ENCODE measurements around the gene SLC9A1.
"Not testable (repeated sequence)": the region's sequence is repeated elsewhere in the genome, so short reads cannot be mapped to it uniquely, and the experiment has no call there.

SLC9A1 gene

DNA sequence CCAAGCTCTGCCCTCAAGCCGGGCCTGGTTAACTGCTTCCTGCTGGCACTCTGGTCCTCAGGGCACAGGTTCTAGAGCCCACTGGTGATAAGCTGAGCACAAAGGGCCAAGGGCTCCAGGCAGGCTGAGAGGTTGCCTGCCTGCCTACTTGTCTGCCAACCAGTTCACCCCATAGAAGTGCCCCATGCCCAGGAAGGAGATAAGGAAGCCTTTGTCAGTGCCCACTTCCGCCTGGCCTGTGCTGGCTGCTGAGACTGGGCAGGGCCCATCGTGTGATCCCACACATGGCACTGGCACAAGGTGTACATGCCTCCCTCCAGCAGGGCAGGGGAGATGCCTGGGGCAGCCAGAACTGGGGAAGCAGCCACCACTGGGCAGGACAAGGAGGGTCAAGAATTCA is 24.1 kb downstream of the SLC9A1 start:
- no peak for DNase-seq

DNA sequence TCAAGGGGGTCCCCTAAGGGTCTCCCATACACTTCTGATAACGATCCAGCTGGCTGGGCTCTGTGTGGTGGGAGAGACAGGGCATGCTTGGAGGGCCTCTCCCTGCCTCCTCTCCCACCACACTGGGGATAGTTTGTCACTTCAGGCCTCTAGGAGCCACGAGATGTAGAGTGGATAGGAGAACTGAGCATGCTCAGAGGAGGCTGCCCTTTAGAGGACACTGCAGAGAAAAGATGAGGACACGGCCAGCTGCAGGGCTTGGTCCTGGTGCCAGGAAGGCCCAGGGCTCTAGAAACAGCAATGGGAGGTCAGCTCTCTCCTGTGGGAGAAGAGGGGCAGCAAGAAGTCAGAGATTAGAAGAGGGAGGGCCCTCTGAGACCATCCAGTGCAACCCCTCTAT is 25.7 kb downstream of the SLC9A1 start:
- DNase-seq = no peak

DNA sequence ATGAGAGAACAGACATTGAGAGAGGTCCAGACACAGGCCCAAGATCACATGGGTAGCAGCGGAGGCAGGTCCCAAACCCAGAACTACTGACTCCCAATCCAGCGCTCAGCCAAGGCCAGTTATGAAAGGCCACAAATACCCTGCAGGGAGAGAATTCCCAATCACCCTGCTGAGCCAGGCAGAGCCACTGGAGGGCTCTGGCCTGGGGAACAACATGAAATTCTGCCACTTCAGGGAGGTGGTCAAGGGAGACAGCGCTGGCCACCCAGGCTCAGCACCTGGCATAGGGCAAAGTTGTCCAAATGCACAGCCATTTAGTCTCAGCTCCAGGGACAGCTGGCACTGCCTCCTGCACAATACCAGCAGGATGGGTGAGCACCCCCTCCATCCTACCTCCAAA is 27.5 kb downstream of the SLC9A1 start:
- no peak for DNase-seq

DNA sequence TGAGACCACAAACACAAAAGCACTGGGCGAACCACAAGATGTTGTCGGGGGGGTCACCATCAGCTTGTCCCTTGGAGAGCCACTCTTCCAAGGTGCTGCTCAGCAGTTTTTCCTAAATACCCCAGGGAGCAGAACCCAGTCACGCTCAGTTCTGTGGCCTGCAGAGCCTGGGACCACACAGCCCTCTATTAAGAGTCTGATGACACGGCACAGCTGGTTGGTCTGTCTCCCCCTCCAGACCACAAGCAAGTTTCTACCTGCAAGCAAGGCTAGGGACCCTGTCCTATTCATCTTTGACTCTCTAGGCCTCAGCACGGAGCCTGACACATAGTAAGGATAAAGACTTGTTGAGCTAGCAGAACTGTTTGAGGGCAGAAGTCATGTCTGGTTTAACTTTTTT is 28.5 kb downstream of the SLC9A1 start:
- no peak for DNase-seq

DNA sequence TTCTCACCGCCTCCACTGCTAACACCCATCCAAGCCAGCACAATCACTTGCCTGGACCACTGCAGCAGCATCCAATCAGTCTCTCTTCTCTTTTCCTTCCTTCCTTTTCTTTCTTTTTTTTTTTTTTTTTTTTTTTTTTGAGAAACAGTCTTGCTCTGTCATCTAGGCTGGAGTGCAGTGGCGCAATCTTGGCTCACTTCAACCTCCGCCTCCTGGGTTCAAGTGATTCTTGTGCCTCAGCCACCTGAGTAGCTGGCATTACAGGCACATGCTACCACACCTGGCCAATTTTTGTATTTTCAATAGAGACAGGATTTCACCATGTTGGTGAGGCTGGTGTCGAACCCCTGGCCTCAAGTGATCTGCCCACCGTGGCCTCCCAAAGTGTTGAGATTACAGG is 29.8 kb downstream of the SLC9A1 start:
- not testable (repeated sequence) for DNase-seq

DNA sequence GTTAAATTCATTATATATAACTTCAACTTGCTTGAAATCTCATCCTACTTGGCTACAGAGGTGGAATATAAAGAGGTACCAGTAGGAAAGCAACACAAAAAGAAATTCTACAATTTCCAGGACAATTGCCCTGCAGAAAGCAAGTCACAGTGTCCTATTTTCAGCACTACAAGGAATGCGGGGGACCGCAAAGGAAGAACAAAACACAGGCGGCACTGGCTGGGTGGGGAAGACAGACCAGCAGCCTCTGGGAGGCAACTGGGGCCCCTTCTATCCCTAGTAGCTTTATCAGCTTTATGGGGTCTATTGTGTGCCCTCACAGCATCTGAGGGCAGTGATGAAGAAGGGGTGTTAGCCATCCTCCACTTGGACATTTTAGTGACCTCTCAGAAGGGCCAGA is 30.5 kb downstream of the SLC9A1 start:
- no peak for DNase-seq

DNA sequence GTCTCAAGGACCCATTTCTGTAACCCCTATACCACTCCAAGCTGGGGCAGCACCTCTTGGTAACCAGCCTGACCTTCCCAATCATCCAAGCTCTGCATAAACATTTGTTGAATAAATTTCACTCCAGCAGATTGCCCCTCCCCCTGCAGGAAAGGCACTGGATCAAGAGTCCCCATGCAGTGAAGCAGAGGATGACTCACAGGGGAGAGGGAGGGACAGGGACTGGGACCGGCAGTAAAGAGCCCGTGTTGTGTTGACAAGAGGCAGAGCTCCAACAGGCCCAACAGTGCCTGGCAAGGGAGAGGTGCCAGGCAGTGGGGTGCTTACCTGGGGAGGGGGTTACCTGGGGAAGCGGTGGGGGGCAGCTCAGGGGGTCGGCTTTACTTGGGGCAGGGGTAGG is 32.3 kb downstream of the SLC9A1 start:
- no peak for DNase-seq

DNA sequence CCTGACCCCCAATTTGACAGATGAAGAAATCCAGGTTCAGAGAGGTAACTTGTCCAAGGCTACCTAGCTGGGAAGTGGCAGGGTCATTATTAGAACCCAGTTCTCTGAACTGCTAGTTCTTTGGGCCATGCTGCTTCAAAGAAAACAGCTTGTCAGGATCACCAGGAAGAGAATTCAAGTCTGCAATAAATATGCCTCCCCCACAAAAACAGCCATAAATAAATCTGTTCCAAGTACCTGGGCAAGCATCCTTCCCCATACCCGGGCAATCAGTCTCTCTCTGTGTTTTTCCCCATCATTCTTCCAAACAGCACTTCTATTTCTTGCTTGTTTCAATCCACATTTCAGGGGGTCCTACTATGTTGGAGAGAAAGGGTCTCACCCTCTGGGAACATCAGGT is 34.1 kb downstream of the SLC9A1 start:
- DNase-seq = no peak

DNA sequence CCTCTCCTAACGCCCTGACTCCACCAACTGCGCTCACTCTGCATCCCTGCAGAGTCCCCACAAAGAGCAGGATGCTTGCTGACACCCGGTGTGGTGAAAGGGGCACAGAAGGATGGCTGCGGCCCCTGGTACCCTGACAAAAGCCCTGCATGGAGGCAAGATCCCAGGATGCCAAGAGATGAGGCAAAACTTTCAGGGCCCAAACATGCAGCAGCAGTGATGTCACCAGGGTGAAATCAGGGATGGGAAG is 36.6 kb downstream of the SLC9A1 start:
- no peak for DNase-seq

DNA sequence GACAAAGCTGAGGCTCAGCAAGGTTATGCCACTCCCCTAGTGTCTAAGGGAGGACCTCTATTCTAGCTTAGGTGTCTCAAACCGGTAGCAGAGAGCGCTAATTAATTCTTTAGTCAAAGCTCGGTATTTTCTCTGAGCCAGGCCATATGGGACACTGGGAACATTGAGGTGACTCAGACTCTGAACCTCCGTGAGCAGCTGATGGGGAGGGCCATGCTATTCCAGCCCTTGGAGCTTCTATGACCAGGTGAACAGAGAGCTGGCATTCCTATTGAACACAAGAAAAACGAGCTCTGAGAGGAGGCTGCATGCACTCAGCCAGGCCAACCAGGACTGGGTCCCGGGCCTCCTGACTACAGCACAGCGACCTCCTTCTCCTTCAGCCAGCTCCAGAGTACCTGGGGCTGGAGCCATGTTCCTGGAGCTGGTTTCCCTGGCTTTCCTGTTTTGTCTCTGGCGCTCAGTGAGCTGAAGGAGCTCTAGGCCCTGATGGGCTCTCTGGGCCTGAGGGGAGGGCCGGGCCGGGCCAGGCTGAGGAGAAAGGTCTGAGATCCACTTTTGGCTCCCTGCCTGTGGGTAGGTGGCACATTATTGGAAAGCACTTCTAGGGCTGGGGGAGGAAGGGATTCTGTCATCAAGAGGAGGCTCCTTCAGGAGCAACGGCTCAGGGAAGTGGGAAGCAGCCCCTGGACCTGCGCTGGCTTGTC is 37.0 kb downstream of the SLC9A1 start:
- no peak for DNase-seq

DNA sequence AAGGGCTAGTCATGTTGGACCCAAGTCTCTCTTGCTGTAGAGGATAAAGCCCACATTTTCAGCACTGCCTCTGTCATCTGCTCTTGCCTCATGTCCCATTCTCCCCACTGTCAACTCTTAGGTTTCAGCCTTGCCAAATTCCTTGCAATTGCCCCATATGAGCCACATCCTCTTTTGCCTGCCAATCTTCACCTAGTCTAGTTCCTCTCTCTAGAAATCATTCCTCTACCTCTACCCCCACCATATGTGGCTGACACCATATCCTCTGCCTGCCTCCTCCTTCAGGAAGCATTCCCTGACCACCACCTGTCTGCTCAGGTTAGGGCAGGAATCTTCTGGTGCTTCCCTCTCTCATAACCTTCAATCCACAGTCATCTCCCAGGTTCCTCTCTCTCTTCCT is 38.2 kb downstream of the SLC9A1 start:
- no peak for DNase-seq

DNA sequence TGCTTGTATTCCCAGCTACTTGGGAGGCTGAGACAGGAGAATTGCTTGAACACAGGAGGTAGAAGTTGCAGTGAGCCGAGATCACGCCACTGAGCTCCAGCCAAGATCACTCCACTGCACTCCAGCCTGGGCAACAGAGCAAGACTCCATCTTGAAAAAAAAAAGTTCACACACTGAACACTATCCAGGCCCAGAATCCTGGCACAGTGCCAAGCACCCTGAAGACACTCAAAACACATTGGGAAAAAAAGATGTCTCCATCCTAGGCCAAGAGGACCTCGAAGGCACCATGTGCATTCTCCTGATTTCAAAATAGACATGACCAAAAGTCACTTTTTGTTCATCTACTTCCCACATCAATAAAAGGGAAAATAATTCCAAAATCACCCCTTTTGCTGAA is 38.7 kb downstream of the SLC9A1 start:
- no peak for DNase-seq

DNA sequence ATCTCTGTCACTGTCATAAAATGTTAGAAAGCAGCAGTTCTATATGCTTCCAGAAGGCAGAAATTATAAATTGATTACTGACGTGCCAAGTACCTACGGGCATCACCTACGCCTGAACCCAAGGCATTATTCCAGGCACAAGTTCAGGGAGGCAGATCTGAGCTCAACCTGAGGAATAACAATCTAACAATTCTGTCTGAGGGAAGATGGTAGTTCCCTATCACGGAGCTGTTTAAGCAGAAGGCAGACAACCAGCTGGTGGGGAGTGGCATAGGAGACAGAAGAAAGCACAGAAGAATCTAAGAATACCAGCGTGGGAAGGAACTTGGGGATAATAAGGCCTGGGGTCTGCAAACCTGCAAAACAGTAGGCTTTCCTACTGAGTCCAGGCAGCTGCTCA is 40.4 kb downstream of the SLC9A1 start:
- DNase-seq = no peak

DNA sequence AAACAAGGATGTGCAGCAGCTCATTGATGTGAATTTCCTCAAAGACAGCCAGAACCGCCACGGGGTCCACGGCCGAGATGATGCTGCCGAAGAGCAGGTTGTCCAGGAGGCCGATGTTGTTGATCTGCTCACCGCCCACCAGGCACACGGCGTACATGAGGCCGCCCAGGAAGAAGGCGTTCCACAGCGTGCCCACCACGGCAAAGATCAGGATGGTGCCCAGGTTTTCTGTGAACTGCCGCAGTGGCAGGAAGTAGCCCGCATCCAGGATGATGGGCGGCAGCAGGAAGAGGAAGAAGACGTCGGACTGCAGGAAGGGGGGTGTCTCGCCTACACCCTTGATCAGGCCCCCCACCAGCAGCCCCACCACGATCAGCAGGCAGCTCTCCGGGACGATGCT is 41.1 kb downstream of the SLC9A1 start:
- DNase-seq = no peak

DNA sequence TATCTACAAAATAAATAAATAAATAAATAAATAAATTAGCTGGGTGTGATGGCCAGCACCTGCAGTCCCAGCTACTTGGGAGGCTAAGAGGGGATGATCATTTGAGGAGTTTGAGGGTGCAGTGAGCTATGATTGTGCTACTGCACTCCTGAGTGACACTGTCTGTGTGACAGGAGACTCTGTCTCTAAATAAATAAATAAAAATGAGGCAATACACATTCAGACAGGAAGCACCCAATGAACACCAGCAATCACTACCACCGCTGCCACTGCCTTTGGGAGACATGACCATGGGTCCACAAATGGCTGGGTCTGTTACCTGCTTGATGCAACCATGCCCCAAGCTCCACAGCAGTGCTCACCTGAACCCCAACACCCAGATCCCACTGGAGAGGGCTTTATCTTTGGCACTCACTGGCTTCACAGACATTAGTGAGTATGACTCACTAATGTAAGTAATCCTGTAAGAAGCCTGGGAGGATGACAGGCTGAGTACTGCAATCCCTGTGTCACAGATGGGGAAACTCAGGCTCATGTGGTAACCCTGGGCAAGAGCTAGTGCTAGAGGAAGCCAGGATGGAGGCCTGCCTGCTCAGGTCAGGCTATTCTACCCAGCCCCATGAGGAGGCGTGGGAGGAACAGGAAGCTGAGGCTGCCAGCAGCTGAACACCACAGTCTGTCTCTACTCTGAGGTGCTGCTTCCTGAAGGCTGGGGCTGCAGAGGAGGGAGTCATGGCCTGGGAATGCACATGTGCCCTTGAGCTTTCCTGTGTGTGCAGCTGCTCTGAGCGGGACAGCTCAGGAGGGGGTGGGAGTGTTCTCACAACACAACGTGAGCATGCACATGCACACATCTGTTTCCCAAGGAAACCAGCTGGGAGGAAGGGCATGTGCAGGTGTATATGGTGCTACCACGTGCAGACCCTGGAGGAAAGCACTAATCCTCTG is 43.0 kb downstream of the SLC9A1 start:
- DNase-seq = peak; percentile 54

DNA sequence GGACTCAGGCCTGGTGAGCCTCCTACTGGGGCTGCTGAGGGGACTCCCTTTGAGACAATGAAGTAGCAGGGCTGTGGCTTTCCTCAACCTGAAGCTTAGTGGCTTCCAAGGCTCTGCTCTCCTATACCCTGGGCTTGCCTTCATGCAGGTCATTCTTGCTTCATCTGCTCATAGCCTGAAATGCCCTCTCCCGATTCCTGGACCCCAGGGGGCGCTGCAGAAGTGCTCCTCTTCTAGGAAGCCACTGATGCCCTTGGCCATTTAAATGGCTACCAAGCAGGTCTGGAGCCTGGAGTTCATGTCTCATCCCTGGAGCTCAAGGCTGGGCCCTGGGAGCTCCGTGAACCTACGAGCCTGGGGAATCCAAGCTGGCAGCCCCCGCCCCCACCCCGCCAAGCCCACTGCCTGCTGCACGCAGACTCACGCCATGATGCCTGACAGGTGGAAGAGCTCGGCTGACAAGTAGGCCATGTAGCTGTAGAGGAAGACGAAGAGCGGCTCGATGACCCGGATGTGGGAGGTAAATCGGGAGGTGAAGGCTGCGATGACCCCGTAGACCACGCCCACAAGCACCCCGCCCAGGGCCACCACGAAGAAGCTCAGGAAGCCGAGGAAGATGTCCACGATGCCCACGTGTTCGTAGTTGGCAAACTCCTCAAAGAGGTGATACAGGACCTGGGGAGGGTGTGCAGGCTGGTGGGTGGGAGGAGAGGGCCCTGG is 45.7 kb downstream of the SLC9A1 start:
- DNase-seq = no peak

DNA sequence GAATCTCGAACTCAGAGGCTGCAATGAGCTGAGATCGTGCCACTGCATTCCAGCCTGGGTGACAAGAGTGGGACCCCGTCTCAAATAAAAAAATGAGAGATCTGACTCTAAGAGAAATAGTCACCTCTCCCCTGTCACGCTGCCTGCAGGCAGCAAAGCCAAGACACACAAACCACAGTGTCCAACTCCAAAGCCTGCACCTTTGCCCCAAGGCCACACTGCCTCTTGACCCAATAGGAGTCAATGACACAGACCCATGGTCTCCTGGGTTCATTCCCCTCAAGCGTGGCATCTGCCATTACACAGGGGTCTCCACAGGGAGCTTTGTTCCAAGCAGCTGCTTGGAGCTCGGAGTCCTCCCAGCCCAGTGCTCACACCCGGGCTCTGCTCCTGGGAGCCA is 46.3 kb downstream of the SLC9A1 start:
- no peak for DNase-seq

DNA sequence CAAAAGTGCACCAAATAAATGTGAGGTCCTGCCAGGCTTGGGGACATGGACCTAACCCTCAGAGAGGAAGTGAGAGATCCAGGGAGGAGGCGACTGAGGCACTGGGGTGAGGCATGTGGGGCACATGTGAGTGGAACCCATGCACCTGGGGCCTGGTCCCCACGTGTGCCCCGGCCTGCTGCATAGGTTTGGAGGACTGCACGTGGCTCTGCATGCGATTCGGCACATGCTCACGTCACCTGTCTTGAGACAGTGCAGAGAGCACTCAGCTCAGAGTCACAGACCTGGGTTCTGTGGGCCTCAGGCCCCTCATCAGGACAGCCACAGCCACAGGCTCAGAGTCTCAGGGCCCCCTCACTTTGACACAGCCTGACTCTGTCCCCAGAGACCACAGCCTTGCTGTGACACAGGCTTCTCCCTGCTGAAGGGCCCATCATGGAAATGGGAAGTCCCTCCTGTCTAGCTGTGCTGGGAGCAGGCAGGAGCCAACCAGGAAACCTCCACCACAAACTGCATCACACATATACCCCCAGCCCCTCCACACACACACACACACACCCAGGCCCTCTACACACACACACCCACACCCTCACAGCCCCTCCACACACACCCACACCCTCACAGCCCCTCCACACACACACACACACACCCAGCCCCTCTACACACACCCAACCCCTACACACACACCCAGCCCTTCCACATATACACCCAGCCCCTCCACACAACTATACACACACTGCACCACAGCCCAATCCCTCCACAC is 48.2 kb downstream of the SLC9A1 start:
- no peak for DNase-seq

DNA sequence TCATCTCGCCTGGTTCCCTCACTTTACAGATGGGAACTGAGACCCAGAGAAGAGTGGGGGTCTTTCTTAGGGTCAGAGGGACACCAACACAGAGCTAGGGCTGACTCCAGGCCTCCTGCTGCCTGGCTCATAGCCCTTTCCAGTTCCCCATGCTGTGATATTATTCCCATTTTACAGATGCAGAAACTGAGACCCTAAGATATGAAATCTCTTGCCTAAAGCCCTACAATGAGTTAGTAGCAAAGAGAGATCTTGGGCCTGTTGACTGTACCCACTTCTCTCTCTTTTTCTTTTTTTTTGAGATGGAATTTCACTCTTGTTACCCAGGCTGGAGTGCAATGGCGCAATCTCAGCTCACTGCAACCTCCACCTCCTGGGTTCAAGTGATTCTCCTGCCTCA is 49.9 kb downstream of the SLC9A1 start:
- DNase-seq = no peak

DNA sequence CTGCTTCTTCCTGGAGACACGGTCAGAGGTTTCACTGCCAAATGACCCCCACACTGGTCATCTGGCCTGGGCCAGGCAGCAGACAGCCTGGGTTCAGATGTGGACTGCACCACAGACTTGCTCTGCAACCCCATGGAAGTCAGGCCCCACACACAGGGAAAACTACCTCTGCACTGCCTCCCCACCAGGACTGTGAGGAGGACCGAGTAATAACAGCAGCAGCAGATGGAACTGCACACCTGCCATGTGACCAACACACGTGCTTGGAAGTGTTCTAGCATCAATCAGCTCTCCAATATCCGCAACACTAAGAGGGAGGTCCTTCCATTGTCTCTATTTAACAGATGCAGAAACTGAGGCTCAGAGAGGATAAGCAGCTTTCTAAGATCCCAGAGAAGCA is 51.4 kb downstream of the SLC9A1 start:
- DNase-seq = no peak

DNA sequence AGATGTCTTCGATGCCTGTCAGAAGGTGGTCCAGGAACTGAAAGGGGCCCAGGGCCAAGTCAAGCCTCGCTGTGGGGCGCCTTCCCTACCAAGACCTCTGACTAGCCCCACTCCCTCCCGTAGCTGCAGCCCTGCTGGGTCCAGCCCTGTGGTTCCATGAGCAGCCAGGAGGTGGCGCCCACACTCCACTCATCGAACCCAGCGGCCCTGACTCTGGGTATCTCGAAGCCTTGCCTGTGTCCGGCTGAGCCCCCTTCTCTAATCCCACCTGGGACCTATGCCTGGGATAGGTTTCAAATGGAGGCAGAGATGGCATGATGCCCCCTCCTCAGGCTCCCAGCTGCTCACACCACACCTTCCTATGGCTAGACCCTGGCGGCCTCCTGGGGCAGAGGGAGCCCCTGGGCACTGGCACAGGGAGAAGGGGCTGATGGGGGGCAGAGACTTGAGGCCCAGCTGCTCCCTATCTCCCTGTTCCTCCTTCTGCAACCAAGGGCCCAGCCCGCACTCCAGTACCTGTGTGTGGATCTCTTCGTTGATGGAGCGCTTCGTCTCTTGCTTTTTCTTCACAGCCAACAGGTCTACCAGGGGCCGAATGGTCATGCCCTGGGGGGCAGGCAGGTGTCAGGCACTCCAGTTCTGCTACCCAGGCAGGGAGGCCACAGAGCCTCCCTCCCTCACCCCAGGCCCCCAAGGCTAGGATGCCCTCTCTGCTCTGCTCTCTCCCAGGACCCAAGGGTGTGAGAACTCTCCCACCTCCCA is 52.0 kb downstream of the SLC9A1 start:
- peak; percentile 92 for DNase-seq

DNA sequence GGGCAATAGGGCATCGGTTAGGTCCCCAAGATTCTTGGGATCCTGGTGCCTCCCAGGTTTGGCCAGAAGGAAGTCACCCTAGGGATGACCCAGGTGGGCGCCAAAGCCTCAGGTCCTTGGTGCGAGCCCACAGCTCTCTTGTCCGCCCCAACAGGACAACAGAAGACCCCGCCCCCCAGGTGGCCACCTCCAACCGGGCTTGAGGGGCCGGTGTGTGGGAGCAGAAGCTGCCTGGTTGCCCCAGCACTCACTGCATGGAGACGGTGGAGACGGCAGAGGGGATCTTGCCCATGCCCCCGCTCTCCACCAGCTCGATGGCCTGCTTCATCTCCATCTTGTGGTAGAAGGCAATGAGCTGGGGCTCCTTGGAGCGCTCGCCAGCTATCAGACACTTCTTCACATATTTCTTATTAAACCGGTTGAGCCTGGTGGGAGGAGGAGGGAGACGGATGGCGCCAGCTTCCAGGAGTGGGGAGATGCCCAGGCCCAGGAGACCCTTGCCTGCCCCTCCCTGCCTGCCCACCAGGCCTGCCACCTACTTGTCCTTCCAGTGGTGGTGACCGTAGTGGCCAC is 52.7 kb downstream of the SLC9A1 start:
- no peak for DNase-seq

Data from eye (tissue), 1 donor.